Measurements from ENCODE around the gene SLC24A3.

DNA sequence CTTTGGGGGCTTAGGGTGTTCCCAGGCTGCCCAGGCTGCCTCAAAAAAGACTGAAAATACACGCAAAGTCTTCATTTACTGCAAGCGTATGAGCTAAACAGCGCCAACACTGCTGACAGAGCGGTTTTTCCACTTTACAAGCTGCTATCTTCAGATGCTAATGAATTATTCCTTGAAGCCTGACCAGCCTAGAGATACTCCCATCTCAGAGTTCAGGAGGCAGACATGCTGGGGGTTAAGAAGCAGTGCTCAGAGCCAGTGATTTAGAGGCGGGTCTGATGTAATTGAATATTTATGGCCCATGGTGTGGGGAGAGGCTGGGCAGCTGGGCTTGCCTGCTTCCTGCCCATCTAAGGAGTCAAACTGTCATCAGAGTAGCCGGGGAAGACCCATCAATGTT is 241.4 kb downstream of the SLC24A3 start:
- TF ChIP-seq EZH2 (IDR thresholded peaks at IDR 0.05) (no peak), POLR2AphosphoS5 (IDR thresholded peaks at IDR 0.05; ENCODE audit: borderline replicate concordance, low read depth, low read length) (no peak)
